Mesothelial cell of epicardium (in vitro differentiated cells): ENCODE data around the gene KANSL1L. TPM values are rescaled to one million over a fixed set of nuclear protein-coding genes. Genes with fewer than 3 reads are reported as not detected.

Experiments used
- DNase-seq, 2 experiments: peaks; one replicate each; pipeline ENCODE4 v3.0.0; 2021; ENCODE audit warnings: low spot score in 2 of 2; ENCODE audit not compliant: unreplicated experiment in 2 of 2
- H3K27ac Mint-ChIP-seq: 2 replicates; pipeline ENCODE4 v1.8.0; 2021; ENCODE audit warnings: mixed read lengths
- H3K27me3 Mint-ChIP-seq: 2 replicates; pipeline ENCODE4 v1.8.0; 2021; ENCODE audit warnings: low read depth, mixed read lengths
- H3K36me3 Mint-ChIP-seq: 2 replicates; pipeline ENCODE4 v1.8.0; 2021; ENCODE audit warnings: mixed read lengths
- H3K4me1 Mint-ChIP-seq: 2 replicates; pipeline ENCODE4 v1.8.0; 2021; ENCODE audit warnings: mixed read lengths
- H3K4me3 Mint-ChIP-seq: 2 replicates; pipeline ENCODE4 v1.8.0; 2021; ENCODE audit warnings: mild to moderate bottlenecking, moderate library complexity, mixed read lengths
- H3K9me3 Mint-ChIP-seq: 2 replicates; pipeline ENCODE4 v1.8.0; 2021; ENCODE audit warnings: mixed read lengths
- total RNA-seq: library from RNA; stranded (reverse); gene quantifications from 3 replicates; pipeline ENCODE4 v1.2.1, GENCODE V29; 2021
- TF ChIP-seq, protein P1 (sequence below): fragments of 200-600 bp; sonication (generic); IDR thresholded peaks from one replicate; pipeline ENCODE4 v1.5.0; 2021; ENCODE audit warnings: antibody characterized with exemption; ENCODE audit not compliant: unreplicated experiment

The KANSL1L gene
- total RNA-seq, 1 donor from 2014 or later = 25.9 TPM

DNA sequence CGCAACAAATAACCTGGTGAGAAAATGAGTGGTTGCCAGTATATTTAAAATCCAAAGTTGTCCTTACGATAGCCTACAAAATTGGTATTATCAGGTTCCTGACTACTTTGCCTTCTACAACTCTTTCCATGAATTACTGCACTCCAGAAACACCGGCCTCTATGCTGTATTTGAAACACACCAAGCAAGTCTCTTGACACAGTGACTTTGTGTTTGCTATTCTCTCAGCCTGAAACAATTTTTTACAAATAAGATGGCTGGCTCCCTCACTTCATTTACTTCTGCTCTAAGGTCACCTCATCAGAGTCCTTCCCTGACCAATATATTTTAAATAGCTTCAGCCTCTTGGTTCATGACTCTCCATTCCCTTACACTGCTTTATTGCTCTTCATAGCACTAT is 12.2 kb downstream of the KANSL1L start:
- Mint-ChIP-seq H3K9me3 (peaks cover 6% of the 10 kb centered on the region), H3K4me1 (no peaks in the 10 kb centered on the region), H3K27me3 (no peaks in the 10 kb centered on the region), H3K36me3 (peaks cover 19% of the 10 kb centered on the region), H3K4me3 (no peak overlapping the region), H3K27ac (no peak overlapping the region)
- TF ChIP-seq, protein P1, sequence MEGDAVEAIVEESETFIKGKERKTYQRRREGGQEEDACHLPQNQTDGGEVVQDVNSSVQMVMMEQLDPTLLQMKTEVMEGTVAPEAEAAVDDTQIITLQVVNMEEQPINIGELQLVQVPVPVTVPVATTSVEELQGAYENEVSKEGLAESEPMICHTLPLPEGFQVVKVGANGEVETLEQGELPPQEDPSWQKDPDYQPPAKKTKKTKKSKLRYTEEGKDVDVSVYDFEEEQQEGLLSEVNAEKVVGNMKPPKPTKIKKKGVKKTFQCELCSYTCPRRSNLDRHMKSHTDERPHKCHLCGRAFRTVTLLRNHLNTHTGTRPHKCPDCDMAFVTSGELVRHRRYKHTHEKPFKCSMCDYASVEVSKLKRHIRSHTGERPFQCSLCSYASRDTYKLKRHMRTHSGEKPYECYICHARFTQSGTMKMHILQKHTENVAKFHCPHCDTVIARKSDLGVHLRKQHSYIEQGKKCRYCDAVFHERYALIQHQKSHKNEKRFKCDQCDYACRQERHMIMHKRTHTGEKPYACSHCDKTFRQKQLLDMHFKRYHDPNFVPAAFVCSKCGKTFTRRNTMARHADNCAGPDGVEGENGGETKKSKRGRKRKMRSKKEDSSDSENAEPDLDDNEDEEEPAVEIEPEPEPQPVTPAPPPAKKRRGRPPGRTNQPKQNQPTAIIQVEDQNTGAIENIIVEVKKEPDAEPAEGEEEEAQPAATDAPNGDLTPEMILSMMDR = no peak
- no peak for DNase-seq

DNA sequence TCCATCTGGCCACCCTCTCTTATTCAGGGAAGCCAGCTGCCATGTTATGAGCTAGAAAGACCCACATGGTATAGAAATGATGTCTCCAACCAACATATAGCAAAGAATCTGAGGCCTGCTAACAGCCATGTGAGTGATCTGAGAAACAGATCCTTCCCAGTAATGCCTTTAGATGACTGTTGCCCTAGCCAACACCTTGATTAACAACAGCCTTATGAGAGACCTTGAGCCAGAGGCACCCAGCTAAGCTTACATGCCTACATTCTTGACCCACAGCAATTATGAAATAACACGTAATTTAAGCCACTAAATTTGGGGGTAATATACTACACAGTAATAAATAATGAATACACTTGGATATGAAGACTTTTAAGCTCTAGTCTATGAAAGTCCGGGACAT is 13.0 kb downstream of the KANSL1L start:
- H3K9me3 Mint-ChIP-seq = peaks cover 4% of the 10 kb centered on the region
- no peak overlapping the region for H3K4me3 Mint-ChIP-seq
- DNase-seq = no peak
- no peak overlapping the region for H3K27ac Mint-ChIP-seq
- peaks cover 26% of the 10 kb centered on the region for H3K36me3 Mint-ChIP-seq
- no peaks in the 10 kb centered on the region for H3K27me3 Mint-ChIP-seq
- H3K4me1 Mint-ChIP-seq = no peaks in the 10 kb centered on the region
- TF ChIP-seq, protein P1 = no peak

DNA sequence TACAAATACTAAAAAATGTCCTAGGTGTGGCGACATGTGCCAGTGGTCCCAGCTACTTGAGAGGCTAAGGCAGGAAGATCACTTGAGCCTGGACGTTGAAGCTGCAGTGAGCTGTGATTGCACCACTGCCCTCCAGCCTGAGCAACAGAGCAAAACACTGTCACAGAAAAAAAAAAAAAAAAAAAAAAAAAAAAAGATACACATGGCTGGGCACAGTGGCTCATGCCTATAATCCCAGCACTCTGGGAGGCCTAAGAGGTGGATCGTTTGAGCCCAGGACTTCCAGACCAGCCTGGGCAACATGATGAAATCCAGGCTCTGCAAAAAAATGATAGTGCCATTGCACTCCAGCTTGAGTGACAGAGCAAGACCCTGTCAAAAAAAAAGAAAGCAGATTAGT is 13.7 kb downstream of the KANSL1L start:
- Mint-ChIP-seq H3K36me3 (peaks cover 23% of the 10 kb centered on the region), H3K4me1 (no peaks in the 10 kb centered on the region), H3K27ac (no peak overlapping the region), H3K9me3 (no peaks in the 10 kb centered on the region), H3K4me3 (no peak overlapping the region), H3K27me3 (no peaks in the 10 kb centered on the region)
- TF ChIP-seq, protein P1 = no peak
- DNase-seq = no peak

DNA sequence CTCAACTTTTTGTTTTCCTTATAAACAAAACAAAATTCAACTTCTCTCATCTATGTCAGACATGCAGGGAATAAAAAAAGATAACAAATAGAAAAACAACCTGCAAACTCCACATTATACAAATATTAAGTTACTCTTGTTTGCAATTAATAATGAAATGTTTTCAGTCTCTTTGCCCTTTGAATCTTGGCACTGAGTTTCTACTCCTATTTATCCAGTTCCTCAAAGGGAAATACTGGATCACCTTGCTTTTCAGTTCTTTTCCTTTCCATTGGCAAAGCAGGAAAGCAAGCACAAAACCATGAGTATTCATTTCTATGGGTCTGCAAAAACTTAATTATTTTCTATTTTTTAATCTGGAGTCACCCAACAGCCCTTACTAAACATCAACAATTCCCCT is 23.6 kb downstream of the KANSL1L start:
- TF ChIP-seq, protein P1 = no peak
- Mint-ChIP-seq H3K36me3 (peaks cover 47% of the 10 kb centered on the region), H3K4me3 (no peak overlapping the region), H3K27ac (no peak overlapping the region), H3K9me3 (peaks cover 41% of the 10 kb centered on the region), H3K4me1 (no peaks in the 10 kb centered on the region), H3K27me3 (no peaks in the 10 kb centered on the region)
- no peak for DNase-seq

DNA sequence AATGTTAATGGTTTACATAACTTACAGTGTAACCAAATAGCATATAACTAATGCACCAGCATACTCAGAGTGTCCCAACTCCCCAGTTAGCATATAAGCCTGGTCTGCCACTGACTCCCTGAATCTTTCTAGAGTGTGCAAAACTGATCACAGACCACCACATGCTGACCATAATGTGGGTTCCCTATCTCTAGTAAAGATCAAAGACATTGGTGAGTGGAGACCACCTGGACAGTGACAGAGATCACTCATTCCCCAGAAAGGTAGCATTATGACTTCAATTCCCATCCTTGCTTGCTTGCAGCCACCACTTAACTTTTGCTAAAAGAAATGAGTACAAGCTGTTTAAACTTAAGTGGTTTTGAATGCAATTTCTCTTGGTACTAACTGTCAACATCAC is 39.0 kb downstream of the KANSL1L start:
- H3K36me3 Mint-ChIP-seq = peaks cover 10% of the 10 kb centered on the region
- no peak for DNase-seq
- H3K9me3 Mint-ChIP-seq = peaks cover 2% of the 10 kb centered on the region
- no peak overlapping the region for H3K27ac Mint-ChIP-seq
- TF ChIP-seq, protein P1 = no peak
- no peaks in the 10 kb centered on the region for H3K4me1 Mint-ChIP-seq
- no peaks in the 10 kb centered on the region for H3K27me3 Mint-ChIP-seq
- no peak overlapping the region for H3K4me3 Mint-ChIP-seq

DNA sequence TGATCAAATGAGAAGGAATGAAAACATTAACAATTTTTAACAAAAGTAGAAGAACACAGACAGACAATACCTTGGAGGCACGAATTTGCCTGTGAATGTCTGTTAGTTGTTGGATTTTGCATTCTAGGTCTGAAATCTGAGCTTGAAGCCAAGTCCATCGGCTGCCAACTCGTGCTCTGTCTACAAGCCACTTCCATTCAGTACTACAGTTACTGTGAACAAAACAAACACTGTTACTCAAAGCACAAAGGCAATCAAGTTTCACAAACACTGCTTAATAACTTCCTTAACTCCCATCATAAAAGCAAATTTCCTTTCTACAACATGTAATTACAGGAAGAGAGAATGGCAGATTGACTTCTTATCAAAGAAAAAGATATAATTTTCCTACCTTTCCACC is 42.2 kb downstream of the KANSL1L start:
- Mint-ChIP-seq H3K27ac (no peak overlapping the region), H3K4me1 (no peaks in the 10 kb centered on the region), H3K9me3 (peaks cover 27% of the 10 kb centered on the region), H3K27me3 (no peaks in the 10 kb centered on the region), H3K4me3 (no peak overlapping the region), H3K36me3 (peaks cover 35% of the 10 kb centered on the region)
- TF ChIP-seq, protein P1 = no peak
- DNase-seq = no peak
